ENCODE data around the gene GPR31. TPM values are rescaled to one million over a fixed set of nuclear protein-coding genes. Genes with fewer than 3 reads are reported as not detected.

GPR31 gene
- total RNA-seq, 1 donor from 2014 or later, result not detected

Other genes with a start within 250 kb of the GPR31 start
- 37.0 to 42.3 TPM (median 41.5 TPM) in 3 replicates for gene RNASET2, start 201.4 kb downstream of the GPR31 start, total RNA-seq
- 24.9 to 27.9 TPM (median 27.5 TPM) in 3 replicates for gene CEP43, start 158.6 kb downstream of the GPR31 start, total RNA-seq
- gene CCR6, start 34.9 kb downstream of the GPR31 start, total RNA-seq, result not detected in 3 replicates
- not detected in 3 replicates for gene UNC93A, start 133.3 kb upstream of the GPR31 start, total RNA-seq
- gene TTLL2, start 167.1 kb upstream of the GPR31 start, total RNA-seq, result not detected in 3 replicates

Measured in mesothelial cell of epicardium (in vitro differentiated cells).